ENCODE measurements around the gene GTF3C1. TPM values are rescaled to one million over a fixed set of nuclear protein-coding genes. Genes with fewer than 3 reads are reported as not detected.

The GTF3C1 gene
- total RNA-seq, 1 donor from 2014 or later, result 125 TPM

DNA sequence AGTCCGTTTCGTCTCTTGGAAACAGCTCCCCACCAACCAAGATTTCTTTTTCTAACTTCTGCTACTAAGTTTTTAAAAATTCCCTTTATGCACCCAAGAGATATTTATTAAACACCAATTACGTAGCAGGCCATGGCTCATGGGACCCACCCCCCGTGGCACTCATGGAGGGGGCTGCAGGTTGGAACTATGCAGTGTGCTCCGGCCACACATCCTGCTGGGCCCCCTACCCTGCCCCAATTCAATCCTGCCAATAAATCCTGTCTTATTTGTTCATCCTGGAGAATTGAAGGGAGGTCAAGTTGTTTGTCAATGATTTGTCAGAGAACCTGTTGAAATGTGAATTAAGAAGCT is 99.5 kb downstream of the GTF3C1 start:
- DNase-seq (ENCODE audit: low read depth, low spot score), result no peak

GRCh38 chr16:27449434-27450195 is 100.1 kb downstream of the GTF3C1 start:
- H3K4me3 Mint-ChIP-seq, result no peak overlapping the region
- TF ChIP-seq CTCF (conservative IDR thresholded peaks at IDR 0.05), result no peak
- no peak overlapping the region for H3K27ac Mint-ChIP-seq (ENCODE audit: unreplicated experiment)
- DNase-seq (ENCODE audit: low read depth, low spot score), result no peak
- no peaks in the 10 kb centered on the region for H3K9me3 Mint-ChIP-seq
- no peaks in the 10 kb centered on the region for H3K36me3 Mint-ChIP-seq (ENCODE audit: low read depth)
- H3K27me3 Mint-ChIP-seq (ENCODE audit: low read depth), result no peaks in the 10 kb centered on the region
- no peaks in the 10 kb centered on the region for H3K4me1 Mint-ChIP-seq

More for the DNA sequence above, 99.5 kb downstream of the GTF3C1 start:
- TF ChIP-seq CTCF (conservative IDR thresholded peaks at IDR 0.05), result no peak
- Mint-ChIP-seq H3K9me3 (no peaks in the 10 kb centered on the region), H3K4me1 (no peaks in the 10 kb centered on the region), H3K36me3 (ENCODE audit: low read depth) (no peaks in the 10 kb centered on the region), H3K27ac (ENCODE audit: unreplicated experiment) (no peak overlapping the region), H3K27me3 (ENCODE audit: low read depth) (no peaks in the 10 kb centered on the region), H3K4me3 (no peak overlapping the region)

GRCh38 chr16:27448532-27449433 is 100.9 kb downstream of the GTF3C1 start:
- TF ChIP-seq CTCF (conservative IDR thresholded peaks at IDR 0.05), result no peak
- H3K4me3 Mint-ChIP-seq, result no peak overlapping the region
- DNase-seq (ENCODE audit: low read depth, low spot score), result no peak
- no peak overlapping the region for H3K27ac Mint-ChIP-seq (ENCODE audit: unreplicated experiment)
- no peaks in the 10 kb centered on the region for H3K36me3 Mint-ChIP-seq (ENCODE audit: low read depth)
- no peaks in the 10 kb centered on the region for H3K27me3 Mint-ChIP-seq (ENCODE audit: low read depth)
- H3K4me1 Mint-ChIP-seq, result no peaks in the 10 kb centered on the region
- H3K9me3 Mint-ChIP-seq, result no peaks in the 10 kb centered on the region

GRCh38 chr16:27447301-27447700 is 102.4 kb downstream of the GTF3C1 start:
- TF ChIP-seq CTCF (conservative IDR thresholded peaks at IDR 0.05), result no peak
- no peak overlapping the region for H3K4me3 Mint-ChIP-seq
- no peaks in the 10 kb centered on the region for H3K36me3 Mint-ChIP-seq (ENCODE audit: low read depth)
- no peaks in the 10 kb centered on the region for H3K27me3 Mint-ChIP-seq (ENCODE audit: low read depth)
- no peaks in the 10 kb centered on the region for H3K9me3 Mint-ChIP-seq
- no peak overlapping the region for H3K27ac Mint-ChIP-seq (ENCODE audit: unreplicated experiment)
- DNase-seq (ENCODE audit: low read depth, low spot score), result no peak
- no peaks in the 10 kb centered on the region for H3K4me1 Mint-ChIP-seq

DNA sequence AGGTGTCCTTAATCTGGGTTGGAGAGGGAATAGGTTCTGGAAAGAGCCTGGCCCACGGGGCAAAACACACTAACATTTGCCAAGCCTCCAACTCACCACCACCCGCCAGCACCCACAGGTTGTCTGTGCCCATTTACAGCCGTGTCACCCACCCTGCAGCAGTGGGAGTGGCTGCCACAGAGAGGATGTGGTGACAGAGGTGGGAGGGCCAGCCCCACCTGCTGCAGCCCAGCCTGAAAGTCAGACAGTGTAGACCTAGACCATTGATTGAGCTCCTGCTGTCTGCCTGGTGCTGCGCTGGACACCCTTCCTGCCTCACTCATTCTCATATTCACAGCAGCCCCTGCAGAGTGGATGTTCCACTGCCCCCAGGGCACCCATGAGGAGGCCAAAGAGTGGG is 103.0 kb downstream of the GTF3C1 start:
- no peaks in the 10 kb centered on the region for H3K9me3 Mint-ChIP-seq
- DNase-seq (ENCODE audit: low read depth, low spot score), result no peak
- no peaks in the 10 kb centered on the region for H3K4me1 Mint-ChIP-seq
- H3K36me3 Mint-ChIP-seq (ENCODE audit: low read depth), result no peaks in the 10 kb centered on the region
- TF ChIP-seq CTCF (conservative IDR thresholded peaks at IDR 0.05), result no peak
- H3K27ac Mint-ChIP-seq (ENCODE audit: unreplicated experiment), result no peak overlapping the region
- no peak overlapping the region for H3K4me3 Mint-ChIP-seq
- no peaks in the 10 kb centered on the region for H3K27me3 Mint-ChIP-seq (ENCODE audit: low read depth)
